Right atrium auricular region (tissue), 2 donors: ENCODE data around the gene TBC1D19. TPM values are rescaled to one million over a fixed set of nuclear protein-coding genes. Genes with fewer than 3 reads are reported as not detected.

ENCODE experiments used
- DNase-seq: peaks from one replicate; pipeline ENCODE4 v3.0.0-alpha.2; 2019; ENCODE audit warnings: low spot score
- H3K27ac ChIP-seq, 2 donors: fragments of 200-600 bp; sonication (generic); 1 replicate in 1 of 2; 2 replicates in 1 of 2; pipeline ENCODE4 v1.5.1; 2016 to 2019
- H3K27me3 ChIP-seq, 2 donors: fragments of 200-600 bp; sonication (generic); one replicate each; pipeline versions ENCODE4 v1.5.1 to v1.6.0; 2017 to 2019
- H3K36me3 ChIP-seq: fragments of 200-600 bp; sonication (generic); one replicate; pipeline ENCODE4 v1.5.1; 2016
- H3K4me1 ChIP-seq, 2 donors: fragments of 200-600 bp; sonication (generic); one replicate each; pipeline versions ENCODE4 v1.5.1 to v1.6.0; 2017 to 2019
- H3K4me3 ChIP-seq, 2 donors: fragments of 200-600 bp; sonication (generic); 1 replicate in 1 of 2; 2 replicates in 1 of 2; pipeline ENCODE4 v1.5.1; 2017 to 2019; ENCODE audit warnings: mild to moderate bottlenecking in 1 of 2, moderate library complexity in 1 of 2
- H3K9me3 ChIP-seq, 2 donors: fragments of 200-600 bp; sonication (generic); one replicate each; pipeline ENCODE4 v1.5.1; 2019
- CTCF ChIP-seq, 2 donors: fragments of 200-600 bp; sonication (generic); IDR thresholded peaks; one replicate each; pipeline ENCODE4 v1.5.1; 2019; ENCODE audit warnings: antibody characterized with exemption in 2 of 2
- total RNA-seq, 2 donors: library from RNA; depleted of rRNA; stranded (reverse); fragments of >200 nt; gene quantifications; one replicate each; pipeline ENCODE4 v1.1.0, GENCODE V29; 2016

The TBC1D19 gene
- total RNA-seq, 2 donors from 2014 or later: 10.5 to 10.8 TPM

GRCh38 chr4:26737385-26737784, 153.5 kb downstream of the TBC1D19 start:
- TF ChIP-seq CTCF (IDR thresholded peaks at IDR 0.05): no peak
- Histone ChIP-seq H3K9me3 (no peaks in the 10 kb centered on the region), H3K27me3 (no peaks in the 10 kb centered on the region), H3K36me3 (no peaks in the 10 kb centered on the region), H3K4me3 (no peak overlapping the region), H3K27ac (no peak overlapping the region), H3K4me1 (peaks cover 0 to 4% of the 10 kb centered on the region in 2 donors)
- no peak for DNase-seq

GRCh38 chr4:26741491-26741871, 157.6 kb downstream of the TBC1D19 start:
- no peak overlapping the region for H3K27ac ChIP-seq
- DNase-seq: no peak
- H3K36me3 ChIP-seq: no peaks in the 10 kb centered on the region
- H3K9me3 ChIP-seq: peaks cover 0 to 14% of the 10 kb centered on the region in 2 donors
- no peak overlapping the region for H3K4me3 ChIP-seq
- no peaks in the 10 kb centered on the region for H3K27me3 ChIP-seq
- no peak for TF ChIP-seq CTCF (IDR thresholded peaks at IDR 0.05)
- H3K4me1 ChIP-seq: peaks cover 0 to 4% of the 10 kb centered on the region in 2 donors

- H3K4me1 ChIP-seq: peaks cover 0 to 2% of the 10 kb centered on the region in 2 donors
- DNase-seq: no peak
- H3K27ac ChIP-seq: no peak overlapping the region
- no peaks in the 10 kb centered on the region for H3K27me3 ChIP-seq
- no peak overlapping the region for H3K4me3 ChIP-seq
- H3K9me3 ChIP-seq: peaks cover 0 to 14% of the 10 kb centered on the region in 2 donors
- no peaks in the 10 kb centered on the region for H3K36me3 ChIP-seq
- no peak for TF ChIP-seq CTCF (IDR thresholded peaks at IDR 0.05)
Measured at GRCh38 chr4:26746802-26747213, 162.9 kb downstream of the TBC1D19 start.

GRCh38 chr4:26748811-26749210, 164.9 kb downstream of the TBC1D19 start:
- H3K27ac ChIP-seq: no peak overlapping the region
- H3K36me3 ChIP-seq: no peaks in the 10 kb centered on the region
- no peak for TF ChIP-seq CTCF (IDR thresholded peaks at IDR 0.05)
- H3K4me3 ChIP-seq: no peak overlapping the region
- H3K4me1 ChIP-seq: peaks cover 0 to 10% of the 10 kb centered on the region in 2 donors
- H3K27me3 ChIP-seq: no peaks in the 10 kb centered on the region
- DNase-seq: no peak
- peaks cover 0 to 8% of the 10 kb centered on the region in 2 donors for H3K9me3 ChIP-seq

- Histone ChIP-seq H3K27ac (no peak overlapping the region), H3K4me1 (peaks cover 0 to 13% of the 10 kb centered on the region in 2 donors), H3K36me3 (no peaks in the 10 kb centered on the region), H3K27me3 (no peaks in the 10 kb centered on the region), H3K9me3 (no peaks in the 10 kb centered on the region), H3K4me3 (no peak overlapping the region)
- TF ChIP-seq CTCF (IDR thresholded peaks at IDR 0.05): no peak
- DNase-seq: no peak
Measured at GRCh38 chr4:26749867-26750266, 166.0 kb downstream of the TBC1D19 start.

GRCh38 chr4:26751004-26751403, 167.1 kb downstream of the TBC1D19 start:
- TF ChIP-seq CTCF (IDR thresholded peaks at IDR 0.05): no peak
- Histone ChIP-seq H3K4me3 (no peak overlapping the region), H3K4me1 (peaks cover 0 to 13% of the 10 kb centered on the region in 2 donors), H3K27me3 (no peaks in the 10 kb centered on the region), H3K27ac (no peak overlapping the region), H3K36me3 (no peaks in the 10 kb centered on the region), H3K9me3 (no peaks in the 10 kb centered on the region)
- DNase-seq: no peak
